ENCODE results near the gene ITSN1.
"Not testable (repeated sequence)": the region's sequence is repeated elsewhere in the genome, so short reads cannot be mapped to it uniquely, and the experiment has no call there.

ITSN1 gene

GRCh38 chr21:33895356-33895755, 253.1 kb downstream of the ITSN1 start:
- no peak for DNase-seq (ENCODE audit: low spot score)

- DNase-seq (ENCODE audit: low spot score): no peak
These were observed 254.4 kb downstream of the ITSN1 start for GRCh38 chr21:33896691-33897090.

DNA sequence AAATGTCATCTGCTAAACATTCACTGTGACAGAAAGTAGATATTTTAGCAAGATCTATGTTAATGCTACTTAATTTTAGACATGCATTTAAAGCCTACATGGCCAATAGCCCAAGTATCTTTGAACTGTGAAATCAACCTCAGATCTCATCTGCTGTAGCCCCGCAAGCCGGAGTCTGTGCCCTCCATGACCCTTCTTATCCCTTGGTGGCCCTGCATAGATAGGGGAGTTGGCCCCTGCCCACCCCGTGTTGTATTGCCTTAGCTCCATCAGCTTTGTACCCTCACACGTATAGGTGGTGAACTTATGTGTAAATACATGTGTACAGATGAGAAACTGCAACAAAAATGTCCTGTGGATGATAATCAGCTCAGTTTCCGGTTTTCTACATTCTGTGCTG, 254.8 kb downstream of the ITSN1 start:
- DNase-seq (ENCODE audit: low spot score): no peak

- no peak for DNase-seq (ENCODE audit: low spot score)
These were observed 255.4 kb downstream of the ITSN1 start for GRCh38 chr21:33897739-33898138.

DNA sequence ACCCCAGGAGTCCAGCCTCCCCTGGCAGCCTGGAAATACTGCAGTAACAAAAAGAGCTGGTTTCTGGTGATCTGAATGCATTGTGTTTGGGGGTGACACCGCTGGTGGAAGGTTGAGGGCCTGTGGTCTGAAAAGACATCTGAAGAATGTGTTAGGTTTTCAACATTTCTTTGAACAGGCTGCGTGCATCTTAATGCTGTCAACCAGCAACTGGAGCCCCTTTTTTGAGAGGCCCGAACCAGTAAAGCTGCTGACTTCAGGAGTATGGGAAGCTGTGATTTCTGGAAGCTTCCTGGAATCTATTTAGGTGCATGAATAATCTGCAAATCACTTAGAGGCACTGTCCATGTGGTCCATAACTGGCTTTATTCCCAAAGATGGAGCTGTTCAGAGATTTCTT, 256.3 kb downstream of the ITSN1 start:
- DNase-seq (ENCODE audit: low spot score): no peak

- DNase-seq (ENCODE audit: low spot score): no peak
These were observed 256.9 kb downstream of the ITSN1 start for GRCh38 chr21:33899199-33899598.

DNA sequence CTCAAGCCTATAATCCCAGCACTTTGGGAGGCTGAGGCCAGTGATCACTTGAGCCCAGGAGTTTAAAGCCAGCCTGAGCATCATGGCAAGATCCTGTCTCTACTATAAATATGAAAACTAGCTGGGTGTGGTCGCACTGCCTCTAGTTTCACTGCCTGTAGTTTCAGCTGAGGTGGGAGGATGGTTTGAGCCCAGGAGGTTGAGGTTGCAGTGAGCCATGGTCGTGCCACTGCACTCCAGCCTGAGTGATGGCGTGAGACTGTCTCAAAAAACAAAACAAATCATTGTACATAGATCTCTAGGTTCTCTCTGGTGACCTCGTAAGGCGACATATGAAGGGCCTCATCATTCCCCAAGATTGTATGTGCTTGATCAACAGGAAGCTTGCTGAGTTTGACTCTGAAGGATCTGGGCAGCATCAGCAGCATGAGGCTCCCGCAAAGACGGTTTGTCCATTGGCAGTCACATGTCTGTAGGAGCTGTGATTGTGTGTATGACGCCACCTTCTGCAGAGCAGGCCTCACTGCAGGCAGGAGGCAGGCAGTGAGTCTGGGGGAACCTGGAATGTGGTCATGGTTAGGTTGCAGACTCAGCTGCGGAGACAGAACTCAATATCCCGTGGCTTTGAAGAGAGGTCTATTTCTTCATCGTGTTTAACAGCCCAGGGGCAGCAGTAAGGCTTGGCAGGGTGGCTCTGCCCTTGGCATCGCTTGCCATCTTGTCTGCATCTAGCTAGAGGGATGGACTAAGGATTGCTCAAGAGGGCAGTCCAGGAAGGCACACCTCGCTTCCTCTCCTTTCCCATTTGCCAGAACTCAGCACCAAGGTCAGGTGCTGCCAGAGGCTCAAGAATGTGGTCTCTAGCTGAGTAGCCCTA, 259.3 kb downstream of the ITSN1 start:
- peak; percentile 45 for DNase-seq (ENCODE audit: low spot score)

GRCh38 chr21:33902349-33902748, 260.0 kb downstream of the ITSN1 start:
- no peak for DNase-seq (ENCODE audit: low spot score)

- DNase-seq (ENCODE audit: low spot score): no peak
These were observed 261.7 kb downstream of the ITSN1 start for GRCh38 chr21:33904041-33904440.

GRCh38 chr21:33908760-33909159, 266.5 kb downstream of the ITSN1 start:
- DNase-seq (ENCODE audit: low spot score): no peak

DNA sequence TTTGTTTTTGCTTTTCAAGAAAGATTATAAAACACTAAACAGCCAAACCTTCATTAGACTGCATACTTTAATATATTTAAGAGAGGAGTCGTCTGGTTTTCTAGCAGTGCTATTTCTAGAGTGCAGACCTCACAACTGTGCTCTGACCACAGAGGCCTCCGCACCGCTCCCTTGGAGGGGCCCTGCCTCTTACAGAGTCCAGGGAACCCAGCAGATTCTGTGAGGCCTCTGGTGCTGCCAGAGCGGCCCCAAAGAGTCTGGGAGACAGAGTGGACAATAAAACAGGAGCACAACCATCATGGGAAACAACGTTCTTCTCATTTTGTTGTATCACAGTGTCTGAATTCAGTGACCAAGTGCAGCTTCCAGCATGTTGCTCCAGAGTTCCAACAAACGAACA, 267.5 kb downstream of the ITSN1 start:
- no peak for DNase-seq (ENCODE audit: low spot score)

GRCh38 chr21:33914188-33914587, 271.9 kb downstream of the ITSN1 start:
- DNase-seq (ENCODE audit: low spot score): no peak

DNA sequence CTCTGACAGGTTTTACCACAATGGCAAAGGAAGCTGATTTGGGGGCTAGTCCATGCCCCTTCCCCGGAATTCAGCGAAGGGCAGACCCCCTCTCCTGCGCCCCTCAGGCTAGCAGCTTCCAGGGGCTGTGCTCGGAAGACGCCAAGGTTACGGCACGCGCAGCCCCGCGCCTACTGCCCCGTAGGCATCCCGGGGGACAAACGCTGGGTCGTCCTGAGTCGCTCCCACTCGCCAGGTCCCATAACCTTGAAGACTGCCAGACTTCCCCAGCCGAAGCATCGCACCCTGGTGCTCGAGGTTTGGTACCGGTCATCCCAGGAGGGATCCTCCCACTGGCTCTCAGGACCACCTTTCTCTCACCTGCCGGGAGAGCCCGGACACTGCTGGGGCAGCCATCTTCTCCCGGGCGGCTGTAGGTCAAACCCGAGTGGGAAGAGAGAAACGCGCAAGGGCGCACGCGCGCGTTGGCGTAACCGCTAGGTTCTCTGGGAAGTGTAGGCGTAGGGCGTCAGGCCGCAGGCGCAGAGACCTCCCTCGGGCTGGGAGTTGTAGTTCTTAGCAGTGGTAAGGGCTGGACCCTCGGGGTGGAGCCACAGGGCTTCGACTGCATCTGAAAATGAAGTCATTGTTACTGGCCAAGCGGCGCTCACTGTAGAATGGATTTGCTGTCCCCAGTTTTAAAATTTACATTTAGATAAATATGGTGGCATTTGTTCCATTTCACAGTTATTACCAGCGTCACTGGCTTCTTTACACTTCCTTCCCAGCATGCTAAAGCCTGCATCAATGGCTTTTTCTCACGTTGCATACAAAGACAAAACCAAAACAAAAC, 273.3 kb downstream of the ITSN1 start, which contains the start of gene ATP5PO:
Gene ATP5PO (minus strand): TSS at position 437 of the 832 bp plus-strand sequence. CDS start 41 bp downstream, at position 396.
- DNase-seq (ENCODE audit: low spot score): peak; percentile 96

GRCh38 chr21:33916200-33916567, 273.9 kb downstream of the ITSN1 start:
- DNase-seq (ENCODE audit: low spot score): no peak

GRCh38 chr21:33917421-33917820, 275.1 kb downstream of the ITSN1 start:
- no peak for DNase-seq (ENCODE audit: low spot score)

DNA sequence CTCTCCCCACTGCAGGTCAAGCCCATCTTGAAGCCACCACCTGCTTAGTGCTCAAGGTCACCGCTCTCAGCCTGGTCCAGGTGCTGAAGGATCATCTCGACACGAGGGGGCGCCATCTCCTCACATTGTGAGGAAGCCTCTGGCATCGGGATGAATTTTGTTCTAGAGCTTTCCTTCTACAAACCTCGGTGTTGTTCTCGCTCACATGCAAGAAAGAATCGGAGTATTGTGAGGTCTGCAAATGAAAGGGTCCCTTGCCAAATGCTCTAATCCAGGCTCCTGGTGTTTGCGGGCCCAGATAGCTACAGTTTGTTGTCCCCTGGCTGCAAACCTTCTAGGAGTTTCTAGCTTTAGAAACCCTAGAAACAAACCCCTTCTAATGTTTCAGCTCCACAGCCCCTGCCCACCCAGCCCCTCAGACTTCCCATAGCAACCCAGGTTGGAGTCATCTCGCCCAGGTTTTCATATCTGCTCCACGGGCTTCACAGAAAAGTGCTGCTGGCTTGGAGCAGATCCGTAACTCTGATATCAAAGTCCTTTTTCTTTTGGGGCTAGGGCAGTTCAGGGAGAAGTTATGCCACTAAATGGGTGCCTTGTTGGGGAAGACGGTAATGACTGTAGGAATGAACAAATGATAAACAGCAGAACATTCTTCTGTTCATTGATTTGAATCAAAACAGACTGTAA, 281.9 kb downstream of the ITSN1 start:
- peak; percentile 77 for DNase-seq (ENCODE audit: low spot score)

GRCh38 chr21:33924766-33925100, 282.4 kb downstream of the ITSN1 start:
- no peak for DNase-seq (ENCODE audit: low spot score)

GRCh38 chr21:33926248-33926647, 283.9 kb downstream of the ITSN1 start:
- not testable (repeated sequence) for DNase-seq (ENCODE audit: low spot score)

GRCh38 chr21:33931052-33931798, 288.9 kb downstream of the ITSN1 start:
- DNase-seq (ENCODE audit: low spot score): not testable (repeated sequence)

DNA sequence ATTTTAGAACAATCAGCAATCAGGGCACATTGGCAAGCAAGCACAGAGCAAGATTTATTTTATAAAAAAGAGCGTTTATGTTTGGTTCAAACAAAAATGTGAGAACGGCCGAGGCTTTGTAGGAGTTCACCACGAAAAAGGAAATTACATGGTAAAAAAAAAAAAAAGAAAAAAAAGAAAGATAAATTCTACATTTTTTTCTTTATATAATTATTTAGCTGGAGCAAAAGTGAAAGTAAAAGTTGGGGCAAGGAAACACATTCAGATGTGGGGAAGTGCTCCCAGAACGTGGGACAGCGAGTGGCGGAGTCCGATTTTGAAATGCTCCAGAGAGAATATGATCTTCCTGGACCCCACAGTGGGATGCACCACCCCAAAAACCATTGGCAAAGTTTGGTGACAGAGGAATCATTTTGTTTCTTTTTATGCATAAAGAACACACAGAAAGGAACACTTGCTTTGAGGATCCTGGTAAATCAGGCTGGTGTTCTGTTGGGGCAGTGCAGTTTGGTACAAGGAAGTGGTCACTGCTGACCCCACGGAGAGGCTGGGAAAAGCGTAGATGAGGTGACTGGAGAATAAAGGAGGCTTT, 289.6 kb downstream of the ITSN1 start:
- DNase-seq (ENCODE audit: low spot score): no peak

DNA sequence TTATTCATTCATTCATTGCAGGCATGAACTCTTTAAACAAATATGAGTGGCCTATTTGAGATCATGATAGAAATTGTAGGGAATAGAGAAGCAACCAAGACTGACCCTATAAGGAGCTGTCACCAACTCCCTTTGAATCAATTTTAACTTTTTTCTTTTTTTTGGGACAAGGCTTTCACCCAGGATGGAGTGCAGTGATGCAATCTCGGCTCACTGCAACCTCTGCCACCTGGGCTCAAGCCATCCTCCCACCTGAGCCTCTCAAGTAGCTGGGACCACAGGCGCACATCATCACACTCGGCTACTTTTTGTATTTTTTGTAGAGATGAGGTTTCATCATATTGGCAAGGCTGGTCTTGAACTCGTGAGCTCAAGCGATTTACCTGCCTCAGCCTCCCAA, 290.4 kb downstream of the ITSN1 start:
- DNase-seq (ENCODE audit: low spot score): no peak

All from AG08396 (cell line).